GM19467 (cell line): ENCODE measurements around the gene NCAPG.

Experiments
- ATAC-seq: cut with Tn5 transposase; IDR thresholded peaks from one replicate; pipeline ENCODE4 v1.9.1; 2021; ENCODE audit warnings: mild to moderate bottlenecking, moderate library complexity; ENCODE audit not compliant: unreplicated experiment

The NCAPG gene

GRCh38 chr4:17810260-17811077 lies at the start of gene NCAPG, which contains the start of gene DCAF16:
Gene NCAPG, plus strand, starts transcription at chr4:17810979. Its CDS starts 99 bp downstream, at chr4:17811078.
Gene DCAF16, minus strand, starts transcription at chr4:17810757. Its CDS starts 6,616 bp downstream, at chr4:17804141.
- peak; percentile 85 for ATAC-seq

GRCh38 chr4:17761062-17761461 lies 49.7 kb upstream of the NCAPG start:
- no peak for ATAC-seq

- ATAC-seq: no peak
These were observed 48.1 kb upstream of the NCAPG start for GRCh38 chr4:17762726-17763125.

GRCh38 chr4:17763416-17763815 lies 47.4 kb upstream of the NCAPG start:
- no peak for ATAC-seq

GRCh38 chr4:17763931-17764330 lies 46.8 kb upstream of the NCAPG start:
- ATAC-seq: no peak

GRCh38 chr4:17765514-17766286 lies 45.1 kb upstream of the NCAPG start:
- ATAC-seq: no peak

- no peak for ATAC-seq
These were observed 43.8 kb upstream of the NCAPG start for GRCh38 chr4:17766826-17767458.

GRCh38 chr4:17769406-17770174 lies 41.2 kb upstream of the NCAPG start:
- no peak for ATAC-seq

- no peak for ATAC-seq
These were observed 39.9 kb upstream of the NCAPG start for GRCh38 chr4:17770845-17771244.

- no peak for ATAC-seq
These were observed 39.4 kb upstream of the NCAPG start for GRCh38 chr4:17771284-17771908.

- ATAC-seq: no peak
These were observed 37.6 kb upstream of the NCAPG start for GRCh38 chr4:17773135-17773698.

- ATAC-seq: no peak
These were observed 32.3 kb upstream of the NCAPG start for GRCh38 chr4:17778431-17778830.

- ATAC-seq: no peak
These were observed 30.1 kb upstream of the NCAPG start for GRCh38 chr4:17780501-17781299.

- no peak for ATAC-seq
These were observed 29.2 kb upstream of the NCAPG start, which contains the start of gene FAM184B for GRCh38 chr4:17781300-17782287. Gene FAM184B, minus strand, starts transcription at chr4:17781621. Its CDS starts 322 bp downstream, at chr4:17781299.

GRCh38 chr4:17785858-17786257 lies 24.9 kb upstream of the NCAPG start:
- no peak for ATAC-seq

GRCh38 chr4:17786567-17786966 lies 24.2 kb upstream of the NCAPG start:
- no peak for ATAC-seq

GRCh38 chr4:17787315-17787714 lies 23.5 kb upstream of the NCAPG start:
- ATAC-seq: no peak

GRCh38 chr4:17788956-17789355 lies 21.8 kb upstream of the NCAPG start:
- no peak for ATAC-seq
